HepG2 (cell line): ENCODE results near the gene ZMYND10. TPM values are rescaled to one million over a fixed set of nuclear protein-coding genes. Genes with fewer than 3 reads are reported as not detected.
A peak's percentile ranks its signal among the peaks of the same experiment; 100 is the strongest.

ENCODE experiments used
- ADNP ChIP-seq: sonication (generic); formaldehyde crosslinking; IDR thresholded peaks from 2 replicates; pipeline ENCODE4 v1.4.0; 2020; ENCODE audit warnings: missing genetic modification reagents
- ATAD3A ChIP-seq: sonication (generic); formaldehyde crosslinking; IDR thresholded peaks from 2 replicates; pipeline ENCODE4 v1.4.0; 2020; ENCODE audit warnings: missing genetic modification reagents
- ATF7-NPFF ChIP-seq: sonication (generic); formaldehyde crosslinking; IDR thresholded peaks from 2 replicates; pipeline ENCODE4 v1.8.1; 2023; ENCODE audit warnings: mild to moderate bottlenecking, low read depth, missing genetic modification reagents, moderate library complexity
- FUBP1 ChIP-seq: sonication (generic); formaldehyde crosslinking; IDR thresholded peaks from 2 replicates; pipeline ENCODE4 v1.5.1; 2020; ENCODE audit warnings: missing genetic modification reagents, mild to moderate bottlenecking, borderline replicate concordance
- HHEX ChIP-seq: IDR thresholded peaks from 2 replicates; pipeline ENCODE4 v1.6.1; 2016; ENCODE audit warnings: control low read depth
- JARID2 ChIP-seq: sonication (generic); formaldehyde crosslinking; IDR thresholded peaks from 2 replicates; pipeline ENCODE4 v1.8.1; 2023; ENCODE audit warnings: missing genetic modification reagents, inconsistent platforms; ENCODE audit not compliant: insufficient replicate concordance
- KAT8 ChIP-seq: IDR thresholded peaks from 2 replicates; pipeline ENCODE4 v1.6.1; 2016; ENCODE audit warnings: missing genetic modification reagents, missing compliant biosample characterization
- MIER2 ChIP-seq: IDR thresholded peaks from 2 replicates; pipeline ENCODE4 v1.6.1; 2016; ENCODE audit warnings: missing biosample characterization, missing genetic modification reagents
- MIXL1 ChIP-seq: IDR thresholded peaks from 2 replicates; pipeline ENCODE4 v1.6.1; 2016
- NFATC3 ChIP-seq: sonication (generic); formaldehyde crosslinking; IDR thresholded peaks from 2 replicates; pipeline ENCODE4 v1.5.1; 2020; ENCODE audit warnings: mild to moderate bottlenecking, missing genetic modification reagents
- POLR2AphosphoS2 ChIP-seq: IDR thresholded peaks from 2 replicates; pipeline ENCODE4 v1.6.1; 2011; ENCODE audit warnings: low read depth, low read length, improper control_type of control experiment
- SRSF9 ChIP-seq: fragments of 200-400 bp; formaldehyde crosslinking; IDR thresholded peaks from 2 replicates; pipeline ENCODE4 v1.6.1; 2018; ENCODE audit warnings: borderline replicate concordance, mild to moderate bottlenecking, low read depth, low read length; ENCODE audit not compliant: insufficient read depth, poor library complexity, severe bottlenecking
- TEAD3 ChIP-seq: optimal IDR thresholded peaks from 2 replicates; pipeline ENCODE3; 2016; ENCODE audit warnings: borderline replicate concordance
- ZNF232 ChIP-seq: sonication (generic); formaldehyde crosslinking; IDR thresholded peaks from 2 replicates; pipeline ENCODE4 v1.4.0; 2020; ENCODE audit warnings: missing genetic modification reagents, borderline replicate concordance
- ZNF430 ChIP-seq: sonication (generic); formaldehyde crosslinking; IDR thresholded peaks from 2 replicates; pipeline ENCODE4 v1.9.0; 2021; ENCODE audit warnings: mild to moderate bottlenecking, missing genetic modification reagents
- ZNF451 ChIP-seq: sonication (generic); formaldehyde crosslinking; IDR thresholded peaks from 2 replicates; pipeline ENCODE4 v1.5.0; 2020; ENCODE audit warnings: mild to moderate bottlenecking, missing genetic modification reagents
- ZNF510 ChIP-seq: sonication (generic); formaldehyde crosslinking; IDR thresholded peaks from 2 replicates; pipeline ENCODE4 v1.4.0; 2020; ENCODE audit warnings: low read depth, mild to moderate bottlenecking, missing genetic modification reagents
- ZNF530 ChIP-seq: sonication (generic); formaldehyde crosslinking; IDR thresholded peaks from 2 replicates; pipeline ENCODE4 v1.5.0; 2020; ENCODE audit warnings: low read depth, mild to moderate bottlenecking, missing genetic modification reagents
- ZNF740 ChIP-seq: sonication (generic); formaldehyde crosslinking; IDR thresholded peaks from 2 replicates; pipeline ENCODE4 v1.4.0; 2020; ENCODE audit warnings: missing genetic modification reagents
- ZNF749 ChIP-seq: sonication (generic); formaldehyde crosslinking; IDR thresholded peaks from 2 replicates; pipeline ENCODE4 v1.8.0; 2022; ENCODE audit warnings: mild to moderate bottlenecking, missing genetic modification reagents, moderate library complexity, borderline replicate concordance
- ZSCAN20 ChIP-seq: sonication (generic); formaldehyde crosslinking; IDR thresholded peaks from 2 replicates; pipeline ENCODE4 v1.4.0; 2020; ENCODE audit warnings: missing genetic modification reagents, mild to moderate bottlenecking, borderline replicate concordance
- ZSCAN25 ChIP-seq: sonication (generic); formaldehyde crosslinking; IDR thresholded peaks from 2 replicates; pipeline ENCODE4 v1.8.0; 2022; ENCODE audit warnings: mild to moderate bottlenecking, missing genetic modification reagents
- polyA plus RNA-seq, 8 experiments: library from polyadenylated mRNA; depleted of rRNA in 3 of 8; stranded (reverse) in 7 of 8; unstranded in 1 of 8; fragments of >200 nt; fragmentation: Illumina TruSeq in 4 of 8; extraction: Trizol in 4 of 8; gene quantifications; 2 replicates each; pipeline versions ENCODE4 v1.2.1 to v1.2.3, GENCODE V29; 2011 to 2016; ENCODE audit warnings: low read depth in 4 of 8, missing spikeins in 1 of 8, mixed read lengths in 1 of 8; ENCODE audit not compliant: insufficient read depth in 1 of 8
- total RNA-seq, 5 experiments: library from RNA; depleted of rRNA; stranded (reverse); fragments of >200 nt; fragmentation: Illumina TruSeq; extraction: Trizol; gene quantifications; 2 replicates each; pipeline ENCODE4 v1.2.3, GENCODE V29; 2016; ENCODE audit warnings: low read depth in 1 of 5
- TF ChIP-seq, protein P1 (sequence below): sonication (generic); formaldehyde crosslinking; IDR thresholded peaks from 2 replicates; pipeline ENCODE4 v1.5.1; 2020; ENCODE audit warnings: missing genetic modification reagents, mild to moderate bottlenecking, borderline replicate concordance
- TF ChIP-seq, protein P2 (sequence below): sonication (generic); formaldehyde crosslinking; IDR thresholded peaks from 2 replicates; pipeline ENCODE4 v1.4.0; 2020; ENCODE audit warnings: missing genetic modification reagents, borderline replicate concordance

ZMYND10 gene
- total and polyA plus RNA-seq, 2 of the 13 experiments (the other 11 are each of a cell fraction or from before 2014, with no cell fraction given) = 0.60 to 0.74 TPM

DNA sequence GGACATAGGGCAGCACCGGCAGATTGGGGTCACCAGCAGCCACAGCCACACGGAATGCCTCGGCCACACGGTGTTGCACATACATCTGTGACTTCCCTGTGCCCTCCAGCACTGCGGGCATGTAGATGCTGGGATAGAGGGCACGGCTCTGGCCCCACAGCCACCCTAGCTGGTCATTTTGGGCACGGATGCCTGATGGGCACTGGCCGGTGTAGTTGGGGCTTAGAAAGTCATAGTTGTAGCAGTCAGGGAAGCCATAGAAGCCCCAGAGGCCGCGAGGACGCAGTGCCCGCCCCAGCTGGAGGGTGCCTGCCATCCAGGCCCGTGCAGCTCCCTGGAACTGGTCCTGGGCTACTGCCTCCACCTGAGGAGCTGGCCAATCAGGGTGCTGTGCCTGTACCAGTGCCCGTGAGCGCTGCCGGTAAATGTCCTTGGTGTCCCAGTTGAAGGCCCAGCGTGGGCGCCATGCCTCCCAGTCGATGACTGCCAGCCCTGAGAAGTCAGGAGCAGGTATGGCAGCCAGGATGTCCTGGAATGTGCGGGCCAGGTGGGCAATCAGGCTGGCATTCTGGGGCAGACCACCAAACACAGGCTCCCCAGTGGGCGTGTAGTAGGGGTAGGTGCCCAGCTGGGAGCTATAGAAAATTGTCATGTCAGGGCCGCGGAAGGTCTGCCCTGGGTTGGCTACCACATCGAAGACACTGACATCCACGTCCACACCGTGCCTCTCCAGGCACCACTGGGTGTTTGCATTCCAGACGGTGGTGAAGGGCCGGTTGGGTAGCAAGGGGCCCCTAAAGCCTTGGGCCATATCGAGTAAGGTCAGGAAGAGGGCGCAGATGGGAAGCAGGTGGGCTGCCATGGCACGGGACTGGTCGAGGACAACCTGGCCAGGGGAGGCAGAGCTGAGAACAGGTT, 43.2 kb downstream of the ZMYND10 start (continued):
- TF ChIP-seq, protein P1, sequence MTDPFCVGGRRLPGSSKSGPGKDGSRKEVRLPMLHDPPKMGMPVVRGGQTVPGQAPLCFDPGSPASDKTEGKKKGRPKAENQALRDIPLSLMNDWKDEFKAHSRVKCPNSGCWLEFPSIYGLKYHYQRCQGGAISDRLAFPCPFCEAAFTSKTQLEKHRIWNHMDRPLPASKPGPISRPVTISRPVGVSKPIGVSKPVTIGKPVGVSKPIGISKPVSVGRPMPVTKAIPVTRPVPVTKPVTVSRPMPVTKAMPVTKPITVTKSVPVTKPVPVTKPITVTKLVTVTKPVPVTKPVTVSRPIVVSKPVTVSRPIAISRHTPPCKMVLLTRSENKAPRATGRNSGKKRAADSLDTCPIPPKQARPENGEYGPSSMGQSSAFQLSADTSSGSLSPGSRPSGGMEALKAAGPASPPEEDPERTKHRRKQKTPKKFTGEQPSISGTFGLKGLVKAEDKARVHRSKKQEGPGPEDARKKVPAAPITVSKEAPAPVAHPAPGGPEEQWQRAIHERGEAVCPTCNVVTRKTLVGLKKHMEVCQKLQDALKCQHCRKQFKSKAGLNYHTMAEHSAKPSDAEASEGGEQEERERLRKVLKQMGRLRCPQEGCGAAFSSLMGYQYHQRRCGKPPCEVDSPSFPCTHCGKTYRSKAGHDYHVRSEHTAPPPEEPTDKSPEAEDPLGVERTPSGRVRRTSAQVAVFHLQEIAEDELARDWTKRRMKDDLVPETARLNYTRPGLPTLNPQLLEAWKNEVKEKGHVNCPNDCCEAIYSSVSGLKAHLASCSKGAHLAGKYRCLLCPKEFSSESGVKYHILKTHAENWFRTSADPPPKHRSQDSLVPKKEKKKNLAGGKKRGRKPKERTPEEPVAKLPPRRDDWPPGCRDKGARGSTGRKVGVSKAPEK (CRISPR knock-in tag) = no peak
- TF ChIP-seq, protein P2, sequence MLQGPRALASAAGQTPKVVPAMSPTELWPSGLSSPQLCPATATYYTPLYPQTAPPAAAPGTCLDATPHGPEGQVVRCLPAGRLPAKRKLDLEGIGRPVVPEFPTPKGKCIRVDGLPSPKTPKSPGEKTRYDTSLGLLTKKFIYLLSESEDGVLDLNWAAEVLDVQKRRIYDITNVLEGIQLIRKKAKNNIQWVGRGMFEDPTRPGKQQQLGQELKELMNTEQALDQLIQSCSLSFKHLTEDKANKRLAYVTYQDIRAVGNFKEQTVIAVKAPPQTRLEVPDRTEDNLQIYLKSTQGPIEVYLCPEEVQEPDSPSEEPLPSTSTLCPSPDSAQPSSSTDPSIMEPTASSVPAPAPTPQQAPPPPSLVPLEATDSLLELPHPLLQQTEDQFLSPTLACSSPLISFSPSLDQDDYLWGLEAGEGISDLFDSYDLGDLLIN (CRISPR knock-in tag) = no peak
- TF ChIP-seq NFATC3 (CRISPR knock-in tag) (0 out of 2 replicates have a peak, but pooled peaks have one; percentile 34), ZSCAN20 (CRISPR knock-in tag) (no peak), ATAD3A (CRISPR knock-in tag) (no peak), ZNF510 (CRISPR knock-in tag) (0 out of 2 replicates have a peak, but pooled peaks have one; percentile 26), HHEX (CRISPR knock-in tag) (no peak), POLR2AphosphoS2 (0 out of 2 replicates have a peak, but pooled peaks have one; percentile 6), TEAD3 (CRISPR knock-in tag) (peak; percentile 2), ADNP (CRISPR knock-in tag) (no peak), ZNF740 (no peak), FUBP1 (no peak; the same call in 1 of the 2 replicates), ZNF232 (CRISPR knock-in tag) (no peak; the same call in none of the 2 replicates), ZNF749 (CRISPR knock-in tag) (no peak), JARID2 (CRISPR knock-in tag) (no peak), ZNF530 (CRISPR knock-in tag) (no peak; the same call in 1 of the 2 replicates), ZSCAN25 (CRISPR knock-in tag) (no peak), ZNF451 (no peak), KAT8 (CRISPR knock-in tag) (no peak), ZNF430 (CRISPR knock-in tag) (no peak), SRSF9 (no peak), ATF7-NPFF (0 out of 2 replicates have a peak, but pooled peaks have one; percentile 71), MIER2 (no peak), MIXL1 (no peak)
